Stomach (tissue), 9 donors: ENCODE data around the gene TRAPPC2L. TPM values are rescaled to one million over a fixed set of nuclear protein-coding genes. Genes with fewer than 3 reads are reported as not detected.

Experiments used
- DNase-seq, 2 donors: peaks; one replicate each; pipeline versions ENCODE4 v3.0.0 to v3.0.0-alpha.2; 2013 to 2019
- H3K27ac ChIP-seq, 5 donors: fragments of 200-600 bp in 4 of 5; sonication (generic) in 4 of 5; one replicate each; pipeline ENCODE4 v1.5.1; 2013 to 2019; ENCODE audit warnings: mild to moderate bottlenecking in 1 of 5, moderate library complexity in 1 of 5
- H3K27me3 ChIP-seq, 3 donors: fragments of 200-600 bp; sonication (generic); one replicate each; pipeline ENCODE4 v1.5.1; 2017 to 2019; ENCODE audit warnings: mixed run types in 1 of 3
- H3K36me3 ChIP-seq, 4 donors: fragments of 200-600 bp; sonication (generic); 1 replicate in 3 of 4; 2 replicates in 1 of 4; pipeline ENCODE4 v1.5.1; 2016 to 2019
- H3K4me1 ChIP-seq, 4 donors: fragments of 200-600 bp; sonication (generic); one replicate each; pipeline ENCODE4 v1.5.1; 2016 to 2019
- H3K4me3 ChIP-seq, 4 donors: fragments of 200-600 bp; sonication (generic) in 3 of 4; one replicate each; pipeline ENCODE4 v1.5.1; 2016 to 2019; ENCODE audit warnings: mild to moderate bottlenecking in 1 of 4
- H3K9me3 ChIP-seq, 4 donors: fragments of 200-600 bp; sonication (generic); one replicate each; pipeline ENCODE4 v1.5.1; 2016 to 2019
- EP300 ChIP-seq: sonication (generic); formaldehyde crosslinking; IDR thresholded peaks from one replicate; pipeline ENCODE4 v1.6.1; 2017; ENCODE audit warnings: antibody characterized with exemption
- POLR2A ChIP-seq, 4 donors: fragments of 450-650 bp; IDR thresholded peaks; one replicate each; pipeline ENCODE4 v1.6.1; 2016; ENCODE audit warnings: antibody characterized with exemption in 4 of 4, control low read depth in 2 of 4, mild to moderate bottlenecking in 1 of 4, moderate library complexity in 1 of 4
- POLR2AphosphoS5 ChIP-seq, 3 donors: sonication (generic); formaldehyde crosslinking; IDR thresholded peaks; one replicate each; pipeline ENCODE4 v1.6.1; 2016; ENCODE audit warnings: antibody characterized with exemption in 3 of 3
- WGBS, 5 donors: extraction: QIAGEN DNeasy Blood & Tissue Kit in 3 of 5; methylation state at CpG; one replicate each; pipeline versions ENCODE4 v1.1.5 to v1.1.7; 2013 to 2018; 5-methylcytosine and 5-hydroxymethylcytosine counted together
- intact Hi-C: fragments of 100-400 bp; cut with DNase I; formaldehyde crosslinking; loops from one replicate; pipeline ENCODE4 v1.15.1; 2023; ENCODE audit warnings: low total_unique reads
- polyA plus RNA-seq, 3 donors: library from polyadenylated mRNA; stranded (reverse); fragments of 200-250 nt; gene quantifications; one replicate each; pipeline ENCODE4 v1.2.3, GENCODE V29; 2013
- total RNA-seq, 5 donors: library from RNA; depleted of rRNA; stranded (reverse); fragments of >200 nt; gene quantifications; one replicate each; pipeline versions ENCODE4 v1.1.0 to v1.2.3, GENCODE V29; 2014 to 2016
- TF ChIP-seq, protein P1 (sequence below), 7 experiments: fragments of 450-650 bp in 4 of 7; fragments of 200-600 bp in 3 of 7; sonication (generic) in 3 of 7; IDR thresholded peaks; one replicate each; pipeline ENCODE4 v1.5.1; 2016 to 2019; ENCODE audit warnings: antibody characterized with exemption in 7 of 7, control low read depth in 2 of 7, mild to moderate bottlenecking in 1 of 7
- donor health status: healthy with polysubstance abuse.
- donor health status: Bipolar disorder and iron deficiency.
- donor health status: healthy.

The TRAPPC2L gene
- total and polyA plus RNA-seq, 8 donors, result 2.9 to 107 (median 30.4) TPM

DNA sequence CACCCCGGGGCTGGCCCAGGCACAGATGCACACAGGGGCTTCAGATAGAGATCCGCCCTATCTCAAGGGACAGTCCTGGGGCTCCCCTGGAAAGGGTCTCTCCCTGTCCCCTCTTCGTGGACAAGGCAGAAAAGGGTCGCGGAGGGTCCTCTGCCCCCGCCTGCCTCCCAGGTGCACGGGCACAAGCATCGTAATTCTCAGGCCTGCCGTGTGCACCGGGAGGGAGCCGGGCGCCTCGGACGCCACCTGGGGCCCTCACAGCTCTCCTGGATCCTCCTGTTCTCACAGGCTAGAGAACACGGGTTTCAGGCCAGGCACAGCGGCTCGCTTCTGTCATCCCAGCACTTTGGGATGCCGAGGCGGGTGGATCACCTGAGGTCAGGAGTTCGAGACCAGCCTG lies 21.4 kb downstream of the TRAPPC2L start:
- Histone ChIP-seq H3K4me3 (no peak overlapping the region), H3K9me3 (no peaks in the 10 kb centered on the region), H3K36me3 (peaks cover 0 to 40% (median 32%) of the 10 kb centered on the region in 4 donors), H3K27ac (no peak overlapping the region), H3K4me1 (peaks cover 9 to 18% (median 16%) of the 10 kb centered on the region in 4 donors), H3K27me3 (peaks cover 0 to 54% (median 8%) of the 10 kb centered on the region in 3 donors)
- WGBS, 5 donors, result 92 to 96% (median 94%) methylated on average over 4 to 20 of the region's 20 CpGs
- no peak for TF ChIP-seq POLR2AphosphoS5 (IDR thresholded peaks at IDR 0.05)
- no peak for TF ChIP-seq POLR2A (IDR thresholded peaks at IDR 0.05)
- TF ChIP-seq, protein P1, sequence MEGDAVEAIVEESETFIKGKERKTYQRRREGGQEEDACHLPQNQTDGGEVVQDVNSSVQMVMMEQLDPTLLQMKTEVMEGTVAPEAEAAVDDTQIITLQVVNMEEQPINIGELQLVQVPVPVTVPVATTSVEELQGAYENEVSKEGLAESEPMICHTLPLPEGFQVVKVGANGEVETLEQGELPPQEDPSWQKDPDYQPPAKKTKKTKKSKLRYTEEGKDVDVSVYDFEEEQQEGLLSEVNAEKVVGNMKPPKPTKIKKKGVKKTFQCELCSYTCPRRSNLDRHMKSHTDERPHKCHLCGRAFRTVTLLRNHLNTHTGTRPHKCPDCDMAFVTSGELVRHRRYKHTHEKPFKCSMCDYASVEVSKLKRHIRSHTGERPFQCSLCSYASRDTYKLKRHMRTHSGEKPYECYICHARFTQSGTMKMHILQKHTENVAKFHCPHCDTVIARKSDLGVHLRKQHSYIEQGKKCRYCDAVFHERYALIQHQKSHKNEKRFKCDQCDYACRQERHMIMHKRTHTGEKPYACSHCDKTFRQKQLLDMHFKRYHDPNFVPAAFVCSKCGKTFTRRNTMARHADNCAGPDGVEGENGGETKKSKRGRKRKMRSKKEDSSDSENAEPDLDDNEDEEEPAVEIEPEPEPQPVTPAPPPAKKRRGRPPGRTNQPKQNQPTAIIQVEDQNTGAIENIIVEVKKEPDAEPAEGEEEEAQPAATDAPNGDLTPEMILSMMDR (IDR thresholded peaks at IDR 0.05), result no peak
- no peak for TF ChIP-seq EP300
- DNase-seq, result no peak
- intact Hi-C loops, result no loop called here

DNA sequence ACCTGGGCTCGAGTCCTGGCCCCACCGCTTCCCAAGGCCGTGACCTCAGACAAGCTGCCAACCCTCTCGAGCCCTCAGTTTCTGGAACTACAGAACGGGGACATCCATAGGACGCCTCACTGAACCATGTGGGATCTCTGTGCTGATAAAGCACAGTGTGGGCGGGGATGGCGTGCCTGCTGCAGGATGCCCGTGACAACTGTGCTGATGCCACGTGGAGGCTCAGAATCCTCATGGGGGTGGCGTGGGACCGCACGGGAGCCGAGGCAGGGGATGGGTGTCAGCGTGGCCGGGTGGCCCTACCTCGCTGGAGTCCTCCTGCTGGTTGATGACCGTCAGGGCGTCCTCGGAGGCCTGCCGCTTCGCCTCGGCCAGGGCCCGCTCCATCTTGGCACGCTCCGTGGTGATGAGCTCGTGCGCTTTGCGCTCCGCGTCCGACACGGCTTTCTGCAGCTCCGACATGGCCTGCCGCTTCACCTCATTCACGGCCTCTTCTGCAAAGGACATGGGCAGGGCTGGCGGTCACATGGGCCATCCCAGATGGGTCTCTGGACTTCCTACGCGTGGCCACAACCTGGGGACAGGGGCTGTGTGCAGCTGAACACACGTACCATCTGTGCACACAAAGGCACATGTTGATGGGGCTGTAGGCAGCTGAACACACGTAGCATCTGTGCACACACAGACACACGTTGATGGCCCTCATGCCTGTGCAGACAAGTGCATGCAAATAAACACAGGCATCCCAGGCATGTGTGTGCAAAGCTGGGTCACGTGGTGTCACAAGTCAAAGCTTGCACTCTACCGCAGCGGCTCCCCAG lies 22.2 kb downstream of the TRAPPC2L start:
- peaks cover 0 to 48% (median 35%) of the 10 kb centered on the region in 4 donors for H3K36me3 ChIP-seq
- H3K9me3 ChIP-seq, result no peaks in the 10 kb centered on the region
- TF ChIP-seq EP300 (no peak), POLR2AphosphoS5 (IDR thresholded peaks at IDR 0.05) (no peak)
- TF ChIP-seq, protein P1 (IDR thresholded peaks at IDR 0.05), result no peak
- H3K4me1 ChIP-seq, result peaks cover 9 to 18% (median 16%) of the 10 kb centered on the region in 4 donors
- no peak overlapping the region for H3K27ac ChIP-seq
- WGBS, 5 donors, result 86 to 93% (median 92%) methylated on average over 41 to 45 of the region's 45 CpGs
- no peak for DNase-seq
- H3K4me3 ChIP-seq, result no peak overlapping the region
- H3K27me3 ChIP-seq, result peaks cover 0 to 48% (median 8%) of the 10 kb centered on the region in 3 donors
- intact Hi-C loops, result no loop called here

DNA sequence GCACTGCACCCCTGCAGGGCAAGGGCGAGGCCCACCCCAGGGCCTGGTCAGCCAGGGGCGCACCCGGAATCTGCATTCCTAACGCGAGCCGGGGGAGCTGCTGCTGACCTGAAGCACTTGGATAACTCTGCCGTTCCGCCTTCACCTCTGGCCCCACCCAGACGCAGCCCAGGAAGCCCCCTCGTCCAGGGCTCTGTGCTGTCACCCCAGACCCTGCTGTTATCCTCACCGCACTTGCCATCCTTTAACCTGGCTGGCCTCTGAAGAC lies 22.8 kb downstream of the TRAPPC2L start:
- DNase-seq, result no peak

DNA sequence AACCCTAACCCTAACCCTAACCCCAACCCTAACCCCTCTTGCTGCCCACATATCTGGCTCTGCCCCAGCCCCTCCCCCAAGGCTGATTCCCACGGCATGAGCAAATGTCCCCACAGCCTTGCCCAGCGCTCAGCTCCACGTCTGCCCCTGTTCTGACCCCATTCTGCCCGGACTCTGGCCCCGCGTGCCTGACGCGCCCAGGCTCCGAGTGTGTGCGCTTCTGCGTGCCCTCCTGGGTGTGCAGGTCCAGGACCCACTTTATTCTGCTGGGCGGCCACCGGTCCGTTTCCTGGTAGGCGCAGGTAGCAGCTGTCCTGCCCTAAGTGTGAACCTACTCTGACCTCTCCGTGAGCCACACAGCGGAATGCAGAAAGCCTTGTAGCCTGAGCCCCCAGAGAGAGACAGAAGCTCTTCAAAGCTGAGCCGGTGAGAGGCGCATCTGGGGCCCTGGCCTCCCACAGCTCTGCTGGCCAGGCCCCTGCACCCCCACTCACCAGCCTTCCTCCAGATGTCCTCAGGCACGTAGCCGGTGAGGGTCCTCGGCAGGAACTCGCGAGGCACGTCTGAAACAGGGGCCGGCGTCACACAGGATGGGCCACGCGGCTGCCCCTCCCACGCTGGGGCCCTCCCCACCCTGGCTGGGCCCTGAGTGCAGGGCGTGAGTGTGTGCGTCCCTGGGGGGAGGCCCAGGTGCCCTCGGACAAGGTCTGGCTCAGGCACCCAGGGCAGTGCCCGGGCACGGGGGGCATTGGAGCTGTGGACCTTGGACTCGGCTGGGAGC lies 23.5 kb downstream of the TRAPPC2L start:
- intact Hi-C loops, result no loop called here
- Histone ChIP-seq H3K27me3 (peaks cover 0 to 48% (median 8%) of the 10 kb centered on the region in 3 donors), H3K36me3 (peaks cover 0 to 54% (median 39%) of the 10 kb centered on the region in 4 donors), H3K9me3 (no peaks in the 10 kb centered on the region), H3K4me1 (peaks cover 9 to 18% (median 16%) of the 10 kb centered on the region in 4 donors), H3K27ac (no peak overlapping the region), H3K4me3 (peak overlapping the region in 3 of 4 donors; percentile 16 to 37 (median 17))
- DNase-seq, result peak in 1 of 2 donors; percentile 38
- TF ChIP-seq POLR2A (IDR thresholded peaks at IDR 0.05) (no peak), EP300 (no peak), POLR2AphosphoS5 (IDR thresholded peaks at IDR 0.05) (no peak)
- TF ChIP-seq, protein P1 (IDR thresholded peaks at IDR 0.05), result no peak
- 46 to 62% (median 57%) methylated on average over 29 to 36 of the region's 36 CpGs for WGBS, 5 donors

More for the DNA sequence above, 22.8 kb downstream of the TRAPPC2L start:
- Histone ChIP-seq H3K36me3 (peaks cover 0 to 51% (median 37%) of the 10 kb centered on the region in 4 donors), H3K27ac (no peak overlapping the region), H3K4me1 (peaks cover 9 to 18% (median 16%) of the 10 kb centered on the region in 4 donors), H3K9me3 (no peaks in the 10 kb centered on the region), H3K4me3 (no peak overlapping the region), H3K27me3 (peaks cover 0 to 48% (median 8%) of the 10 kb centered on the region in 3 donors)
- 79 to 84% (median 80%) methylated on average over 9 to 11 of the region's 11 CpGs for WGBS, 5 donors
- no peak for TF ChIP-seq EP300
- no peak for TF ChIP-seq POLR2A (IDR thresholded peaks at IDR 0.05)
- TF ChIP-seq POLR2AphosphoS5 (IDR thresholded peaks at IDR 0.05), result no peak
- TF ChIP-seq, protein P1 (IDR thresholded peaks at IDR 0.05), result no peak
- intact Hi-C loops, result no loop called here
